Gastroesophageal sphincter (tissue), 4 donors: Measurements from ENCODE around the gene ARID1B. TPM values are rescaled to one million over a fixed set of nuclear protein-coding genes. Genes with fewer than 3 reads are reported as not detected.

Experiments used
- ATAC-seq: fragments of 150-250 bp; one replicate; pipeline ENCODE4 v1.9.1; 2016; ENCODE audit warnings: mild to moderate bottlenecking, moderate library complexity
- H3K27ac ChIP-seq, 4 donors: fragments of 200-600 bp; sonication (generic) in 3 of 4; 1 replicate in 3 of 4; 2 replicates in 1 of 4; pipeline ENCODE4 v1.5.1; 2016 to 2019
- H3K27me3 ChIP-seq: fragments of 200-600 bp; sonication (generic); one replicate; pipeline ENCODE4 v1.5.1; 2019
- H3K36me3 ChIP-seq, 2 donors: fragments of 200-600 bp; sonication (generic); one replicate each; pipeline ENCODE4 v1.5.1; 2019; ENCODE audit warnings: control low read depth in 1 of 2
- H3K4me1 ChIP-seq, 3 donors: fragments of 200-600 bp; sonication (generic); 1 replicate in 2 of 3; 2 replicates in 1 of 3; pipeline ENCODE4 v1.5.1; 2016 to 2019; ENCODE audit warnings: control low read depth in 2 of 3
- H3K4me3 ChIP-seq, 2 donors: fragments of 200-600 bp; sonication (generic); one replicate each; pipeline ENCODE4 v1.5.1; 2019; ENCODE audit warnings: mild to moderate bottlenecking in 1 of 2, moderate library complexity in 1 of 2
- H3K9me3 ChIP-seq, 3 donors: fragments of 200-600 bp; sonication (generic); one replicate each; pipeline ENCODE4 v1.5.1; 2017 to 2019; ENCODE audit warnings: control low read depth in 2 of 3
- CTCF ChIP-seq, 4 experiments: fragments of 200-600 bp in 2 of 4; fragments of 450-650 bp in 2 of 4; sonication (generic) in 1 of 4; IDR thresholded peaks; one replicate each; pipeline ENCODE4 v1.5.1; 2017 to 2019; ENCODE audit warnings: antibody characterized with exemption in 4 of 4, mild to moderate bottlenecking in 2 of 4, moderate library complexity in 2 of 4
- EP300 ChIP-seq: sonication (generic); formaldehyde crosslinking; IDR thresholded peaks from one replicate; pipeline ENCODE4 v1.6.1; 2017; ENCODE audit warnings: antibody characterized with exemption, mild to moderate bottlenecking
- POLR2A ChIP-seq, 2 donors: fragments of 450-650 bp; IDR thresholded peaks; one replicate each; pipeline ENCODE4 v1.6.1; 2017; ENCODE audit warnings: antibody characterized with exemption in 2 of 2, mild to moderate bottlenecking in 2 of 2, moderate library complexity in 1 of 2
- POLR2AphosphoS5 ChIP-seq: sonication (generic); formaldehyde crosslinking; IDR thresholded peaks from one replicate; pipeline ENCODE4 v1.6.1; 2017; ENCODE audit warnings: antibody characterized with exemption
- WGBS, 2 donors: methylation state at CpG; one replicate each; pipeline ENCODE4 v1.1.5; 2018; ENCODE audit warnings: low coverage in 1 of 2; 5-methylcytosine and 5-hydroxymethylcytosine counted together
- total RNA-seq, 4 donors: library from RNA; depleted of rRNA; stranded (reverse); fragments of >200 nt; gene quantifications; one replicate each; pipeline ENCODE4 v1.1.0, GENCODE V29; 2016

Gene ARID1B
- total RNA-seq, 4 donors from 2014 or later: 40.0 to 106 (median 79.7) TPM

- 83 to 95% methylated on average over 3 to 7 of the region's 7 CpGs for WGBS, 2 donors
- Histone ChIP-seq H3K4me3 (no peak overlapping the region), H3K27me3 (no peaks in the 10 kb centered on the region), H3K4me1 (peaks cover 4 to 26% (median 4%) of the 10 kb centered on the region in 3 donors), H3K27ac (no peak overlapping the region), H3K9me3 (no peaks in the 10 kb centered on the region), H3K36me3 (no peaks in the 10 kb centered on the region)
- ATAC-seq: no peak
- no peak for TF ChIP-seq POLR2AphosphoS5
- TF ChIP-seq POLR2A (IDR thresholded peaks at IDR 0.05): no peak
Observed at GRCh38 chr6:157040191-157040590, 263.0 kb downstream of the ARID1B start.

- Histone ChIP-seq H3K27ac (no peak overlapping the region), H3K9me3 (no peaks in the 10 kb centered on the region), H3K4me1 (peaks cover 0 to 18% (median 6%) of the 10 kb centered on the region in 3 donors), H3K4me3 (no peak overlapping the region), H3K36me3 (no peaks in the 10 kb centered on the region), H3K27me3 (no peaks in the 10 kb centered on the region)
- 0 to 18% methylated on average over 2 of the region's 2 CpGs for WGBS, 2 donors
- ATAC-seq: no peak
- TF ChIP-seq CTCF (IDR thresholded peaks at IDR 0.05) (peak; percentile 40 to 57 (median 52)), POLR2AphosphoS5 (no peak), POLR2A (IDR thresholded peaks at IDR 0.05) (no peak)
Observed at GRCh38 chr6:157045831-157046454, 268.8 kb downstream of the ARID1B start.

- peaks cover 0 to 19% (median 9%) of the 10 kb centered on the region in 3 donors for H3K4me1 ChIP-seq
- WGBS, 2 donors: 50 to 100% methylated on average over 1 of the region's 1 CpG
- H3K9me3 ChIP-seq: no peaks in the 10 kb centered on the region
- H3K36me3 ChIP-seq: no peaks in the 10 kb centered on the region
- no peak overlapping the region for H3K4me3 ChIP-seq
- no peaks in the 10 kb centered on the region for H3K27me3 ChIP-seq
- ATAC-seq: no peak
- TF ChIP-seq EP300: no peak
- TF ChIP-seq POLR2A (IDR thresholded peaks at IDR 0.05): no peak
- TF ChIP-seq POLR2AphosphoS5: no peak
- no peak for TF ChIP-seq CTCF (IDR thresholded peaks at IDR 0.05)
- no peak overlapping the region for H3K27ac ChIP-seq
Observed at GRCh38 chr6:157046776-157047175, 269.6 kb downstream of the ARID1B start.

GRCh38 chr6:157047328-157047727, 270.1 kb downstream of the ARID1B start:
- no peak for ATAC-seq
- Histone ChIP-seq H3K27me3 (no peaks in the 10 kb centered on the region), H3K4me3 (no peak overlapping the region), H3K4me1 (peaks cover 0 to 19% (median 9%) of the 10 kb centered on the region in 3 donors), H3K36me3 (no peaks in the 10 kb centered on the region), H3K9me3 (no peaks in the 10 kb centered on the region), H3K27ac (no peak overlapping the region)
- WGBS, 2 donors: 84 to 92% methylated on average over 4 of the region's 4 CpGs
- TF ChIP-seq POLR2AphosphoS5 (no peak), CTCF (IDR thresholded peaks at IDR 0.05) (no peak), POLR2A (IDR thresholded peaks at IDR 0.05) (no peak), EP300 (no peak)

GRCh38 chr6:157047951-157048350, 270.8 kb downstream of the ARID1B start:
- H3K9me3 ChIP-seq: no peaks in the 10 kb centered on the region
- H3K27me3 ChIP-seq: no peaks in the 10 kb centered on the region
- WGBS, 2 donors: 33 to 37% methylated on average over 2 of the region's 2 CpGs
- peaks cover 0 to 19% (median 9%) of the 10 kb centered on the region in 3 donors for H3K4me1 ChIP-seq
- no peak overlapping the region for H3K27ac ChIP-seq
- TF ChIP-seq EP300 (no peak), POLR2AphosphoS5 (no peak), POLR2A (IDR thresholded peaks at IDR 0.05) (no peak), CTCF (IDR thresholded peaks at IDR 0.05) (no peak)
- no peak overlapping the region for H3K4me3 ChIP-seq
- no peaks in the 10 kb centered on the region for H3K36me3 ChIP-seq
- ATAC-seq: no peak
